ENCODE measurements around the gene PSG7.
"Not testable (repeated sequence)": the region's sequence is repeated elsewhere in the genome, so short reads cannot be mapped to it uniquely, and the experiment has no call there.

Gene PSG7

DNA sequence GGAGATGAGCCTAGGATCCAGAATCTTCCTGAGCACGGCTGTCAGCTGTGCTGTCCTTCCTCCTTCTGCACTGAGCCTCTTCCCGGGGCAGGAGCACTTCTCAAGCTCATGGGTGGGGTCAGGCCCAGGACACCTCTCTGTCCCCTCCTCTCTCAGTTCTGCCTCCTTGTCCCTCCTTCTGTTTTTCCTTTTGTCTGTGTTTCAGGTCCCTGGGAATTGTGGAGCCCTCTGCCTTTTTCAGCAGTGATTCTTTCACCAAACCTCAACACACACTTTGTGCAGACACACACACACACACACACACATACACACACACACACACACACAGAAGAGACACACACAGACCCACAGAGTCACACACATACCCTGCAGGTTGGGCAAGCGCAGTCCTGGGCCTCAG, at the start of gene PSG7:
TSS of gene PSG7 (minus strand) at position 101 of the 400 bp plus-strand sequence. CDS start 131 bp downstream, outside the sequence.
- H3K27ac ChIP-seq, result not testable (repeated sequence)

DNA sequence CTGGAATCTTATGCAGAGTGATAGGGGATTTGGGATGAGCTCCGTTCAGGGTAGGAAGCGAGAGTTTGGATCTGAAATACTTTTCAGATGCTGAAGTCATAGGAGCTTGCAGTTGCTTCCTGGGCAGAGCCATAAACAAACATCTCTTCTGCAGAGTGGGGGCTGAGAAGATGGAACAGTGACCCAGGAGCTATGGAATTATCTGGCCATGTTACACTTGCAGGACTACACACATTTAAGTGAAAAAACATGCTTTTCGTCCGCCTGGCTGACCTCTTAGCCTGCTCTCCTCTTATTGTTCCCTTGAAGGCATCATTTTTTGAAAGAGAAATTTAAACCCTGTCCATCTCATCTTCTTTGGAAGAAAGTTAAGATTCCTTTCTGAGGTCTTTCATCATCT, 48.6 kb upstream of the PSG7 start:
- H3K27ac ChIP-seq, result no peak overlapping the region
- TF ChIP-seq, protein P1, sequence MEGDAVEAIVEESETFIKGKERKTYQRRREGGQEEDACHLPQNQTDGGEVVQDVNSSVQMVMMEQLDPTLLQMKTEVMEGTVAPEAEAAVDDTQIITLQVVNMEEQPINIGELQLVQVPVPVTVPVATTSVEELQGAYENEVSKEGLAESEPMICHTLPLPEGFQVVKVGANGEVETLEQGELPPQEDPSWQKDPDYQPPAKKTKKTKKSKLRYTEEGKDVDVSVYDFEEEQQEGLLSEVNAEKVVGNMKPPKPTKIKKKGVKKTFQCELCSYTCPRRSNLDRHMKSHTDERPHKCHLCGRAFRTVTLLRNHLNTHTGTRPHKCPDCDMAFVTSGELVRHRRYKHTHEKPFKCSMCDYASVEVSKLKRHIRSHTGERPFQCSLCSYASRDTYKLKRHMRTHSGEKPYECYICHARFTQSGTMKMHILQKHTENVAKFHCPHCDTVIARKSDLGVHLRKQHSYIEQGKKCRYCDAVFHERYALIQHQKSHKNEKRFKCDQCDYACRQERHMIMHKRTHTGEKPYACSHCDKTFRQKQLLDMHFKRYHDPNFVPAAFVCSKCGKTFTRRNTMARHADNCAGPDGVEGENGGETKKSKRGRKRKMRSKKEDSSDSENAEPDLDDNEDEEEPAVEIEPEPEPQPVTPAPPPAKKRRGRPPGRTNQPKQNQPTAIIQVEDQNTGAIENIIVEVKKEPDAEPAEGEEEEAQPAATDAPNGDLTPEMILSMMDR (conservative IDR thresholded peaks at IDR 0.05), result no peak
- TF ChIP-seq ZFX (IDR thresholded peaks at IDR 0.05), result no peak

DNA sequence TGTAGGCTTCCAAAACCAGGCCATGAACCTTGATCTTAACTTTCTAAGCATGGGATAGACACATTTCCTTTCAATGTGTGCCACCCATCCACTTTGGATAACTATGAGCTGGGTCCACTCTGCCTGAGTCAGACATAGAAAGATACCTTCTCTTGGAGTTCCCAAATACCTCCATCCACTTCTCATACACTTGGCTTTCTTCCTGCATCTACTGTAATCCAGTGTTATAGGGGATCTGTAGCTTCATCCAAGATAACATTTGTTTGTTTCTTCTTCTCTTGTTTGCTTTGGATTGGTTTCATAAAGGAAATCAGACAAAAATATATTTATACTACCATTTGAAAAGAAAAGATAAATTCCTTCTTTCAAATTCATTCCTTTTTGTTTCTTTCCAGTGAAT, 45.1 kb upstream of the PSG7 start:
- not testable (repeated sequence) for H3K27ac ChIP-seq

DNA sequence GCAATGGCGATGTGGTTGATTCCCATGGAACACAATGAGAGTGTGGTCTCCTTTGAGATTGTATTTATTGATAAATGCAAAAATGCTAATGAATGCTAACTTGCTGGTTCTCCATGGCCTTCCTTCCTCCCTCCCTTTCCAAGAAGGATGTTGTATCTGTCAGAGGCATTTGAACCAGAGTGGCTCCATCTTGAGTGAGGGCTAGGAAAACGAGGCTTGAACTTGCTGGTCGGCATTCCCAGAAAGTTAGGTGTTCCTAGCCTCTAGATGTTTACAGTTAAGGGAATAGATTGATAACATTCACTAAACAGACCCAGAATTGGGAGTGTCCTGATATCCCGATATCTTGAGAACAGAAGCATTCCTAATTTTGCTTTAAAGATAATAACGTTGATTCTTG, 34.4 kb upstream of the PSG7 start:
- H3K27ac ChIP-seq, result not testable (repeated sequence)

DNA sequence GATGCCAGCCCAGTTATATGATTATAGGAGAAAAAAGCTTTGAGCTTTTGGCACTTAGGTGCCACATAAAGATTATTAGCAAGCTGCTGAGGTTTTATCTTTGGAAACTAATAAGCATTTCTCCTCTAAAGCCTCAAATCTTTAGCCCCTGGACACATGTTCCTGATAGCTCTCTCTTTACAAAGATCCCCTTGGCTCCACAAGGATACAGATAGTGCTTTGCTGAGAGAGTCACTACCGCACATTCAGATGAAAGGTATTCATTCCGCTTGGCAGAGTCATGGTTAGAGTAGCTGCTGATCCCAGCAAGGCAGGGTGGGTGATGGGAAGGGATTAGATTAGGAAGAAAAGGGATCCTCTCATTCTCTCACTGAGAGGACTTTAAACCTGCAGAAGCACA, 28.2 kb upstream of the PSG7 start:
- TF ChIP-seq, protein P1 (conservative IDR thresholded peaks at IDR 0.05), result no peak
- TF ChIP-seq ZFX (IDR thresholded peaks at IDR 0.05), result no peak
- H3K27ac ChIP-seq, result no peak overlapping the region

DNA sequence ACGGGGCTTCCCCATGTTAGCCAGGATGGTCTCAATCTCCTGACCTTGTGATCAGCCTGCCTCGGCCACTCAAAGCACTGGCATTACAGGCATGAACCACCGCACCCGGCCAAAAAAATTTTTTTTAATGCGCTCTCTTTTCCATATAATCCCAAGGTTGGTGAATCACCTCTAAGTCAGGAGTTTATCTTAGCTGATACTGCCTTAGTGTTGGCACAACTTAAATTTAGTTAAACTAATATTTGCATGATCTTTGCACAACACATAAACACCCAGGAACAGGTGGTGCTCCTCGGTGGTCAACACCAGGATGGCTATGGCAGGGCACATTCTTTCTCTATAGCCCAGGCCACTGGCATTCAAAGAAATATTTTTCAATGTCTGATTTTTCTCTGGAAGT, 24.1 kb upstream of the PSG7 start:
- TF ChIP-seq ZFX (IDR thresholded peaks at IDR 0.05), result no peak
- TF ChIP-seq, protein P1 (conservative IDR thresholded peaks at IDR 0.05), result no peak
- no peak overlapping the region for H3K27ac ChIP-seq

DNA sequence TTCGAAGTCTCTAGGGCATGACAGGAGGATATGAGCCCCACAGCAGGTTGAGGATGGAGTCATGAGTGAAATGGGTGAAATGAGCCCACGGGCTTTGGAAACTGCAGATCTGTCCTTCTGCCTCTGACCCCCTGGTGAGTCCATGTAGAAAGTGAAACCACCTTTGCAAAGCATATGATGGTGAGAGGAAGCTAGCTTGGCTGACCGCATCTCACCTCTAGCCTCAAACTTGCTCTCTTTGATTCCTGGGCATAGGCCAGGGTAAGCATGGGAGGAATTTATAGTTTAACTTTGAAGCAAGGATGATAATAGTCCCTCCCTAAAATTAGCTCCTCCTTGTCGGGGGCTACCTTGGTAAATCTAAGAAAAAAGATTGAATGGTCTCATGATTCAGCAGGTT, 15.1 kb upstream of the PSG7 start:
- H3K27ac ChIP-seq, result not testable (repeated sequence)

DNA sequence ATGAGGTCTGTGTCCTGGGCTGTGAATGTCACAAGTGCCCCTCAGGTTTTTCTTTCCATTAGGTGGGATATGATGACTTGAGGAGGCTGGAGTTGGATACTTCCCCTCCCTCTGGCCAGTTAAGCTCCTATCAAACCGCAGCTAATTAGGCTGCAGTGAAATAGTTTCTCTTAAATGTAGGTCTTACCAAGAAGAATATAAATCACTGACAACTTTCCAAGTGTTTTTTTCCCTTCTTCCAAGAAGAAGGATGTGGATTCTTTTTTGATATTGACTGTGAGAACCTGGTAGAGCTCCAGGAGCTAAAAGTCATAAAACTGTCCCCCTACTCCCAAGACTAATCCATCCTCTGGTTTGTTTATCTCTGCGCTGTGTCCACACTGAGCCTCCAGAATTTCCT, 14.5 kb upstream of the PSG7 start:
- not testable (repeated sequence) for H3K27ac ChIP-seq

DNA sequence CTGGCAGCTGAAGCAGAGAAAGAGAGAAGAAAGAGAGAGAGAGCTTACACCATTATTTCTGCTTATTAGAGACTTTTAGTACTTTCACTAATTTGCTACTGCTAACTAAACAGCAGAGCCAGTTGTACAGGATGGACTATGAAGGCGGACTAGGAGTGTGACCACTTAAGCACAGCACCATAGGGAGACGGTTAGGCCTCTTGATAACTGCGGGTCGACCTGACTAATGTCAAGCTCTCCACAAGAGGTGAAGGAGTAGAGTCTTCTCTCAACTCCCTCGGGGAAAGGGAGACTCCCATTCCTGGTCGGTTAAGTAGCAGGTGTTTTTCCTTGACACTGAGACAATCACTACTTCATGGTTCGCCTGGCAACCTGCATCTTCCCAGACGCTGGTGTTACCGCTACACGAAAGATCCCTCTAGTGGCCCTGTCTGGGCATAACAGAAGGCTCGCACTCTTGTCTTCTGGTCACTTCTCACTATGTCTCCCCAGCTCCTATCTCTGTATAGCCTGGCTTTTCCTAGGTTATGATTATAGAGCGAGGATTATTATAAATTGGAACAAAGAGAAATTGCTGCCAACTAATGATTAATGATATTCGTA, 5.3 kb upstream of the PSG7 start:
- H3K27ac ChIP-seq, result no peak overlapping the region
- TF ChIP-seq ZFX (IDR thresholded peaks at IDR 0.05), result no peak
- TF ChIP-seq, protein P1 (conservative IDR thresholded peaks at IDR 0.05), result peak; percentile 51

DNA sequence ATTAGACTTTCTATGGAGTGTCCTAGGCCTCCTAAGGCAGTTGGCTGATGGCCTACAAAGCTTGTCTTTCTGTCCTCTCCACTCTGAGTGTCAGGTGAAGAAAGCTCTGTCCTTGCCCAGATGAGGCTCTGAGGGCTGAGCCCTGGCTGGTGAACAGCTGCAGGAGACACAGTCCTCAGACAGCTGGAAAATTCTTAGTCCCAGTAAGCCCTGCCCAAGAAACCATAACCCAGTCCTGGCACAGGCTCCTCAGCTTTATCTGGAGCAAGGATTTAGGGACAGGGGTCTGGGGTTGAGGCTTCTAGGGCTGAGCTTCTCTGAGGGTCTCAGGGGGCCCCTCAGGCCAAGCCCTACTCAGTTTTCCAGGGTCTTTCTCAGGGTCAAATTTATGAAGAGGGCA, 2.3 kb downstream of the PSG7 start:
- not testable (repeated sequence) for H3K27ac ChIP-seq

DNA sequence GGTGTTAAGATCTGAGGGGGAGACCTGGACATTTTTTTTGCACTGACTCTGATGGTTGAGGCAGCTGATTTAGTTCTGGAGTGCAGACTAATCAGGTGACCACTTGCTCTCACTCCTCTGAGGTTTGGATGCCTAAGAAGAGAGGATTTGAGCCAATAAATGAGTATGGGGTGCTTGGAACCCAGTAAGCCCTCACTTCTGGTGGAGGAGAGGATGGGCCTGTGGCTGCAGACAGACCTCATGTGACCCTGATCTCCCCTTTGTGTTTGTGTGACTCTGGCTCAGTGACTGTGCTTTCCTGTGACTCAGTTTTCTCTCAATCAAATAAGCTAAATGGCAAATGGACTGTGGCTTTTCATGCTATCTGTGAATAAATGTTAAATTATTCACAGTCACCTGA, 2.8 kb downstream of the PSG7 start:
- not testable (repeated sequence) for H3K27ac ChIP-seq

DNA sequence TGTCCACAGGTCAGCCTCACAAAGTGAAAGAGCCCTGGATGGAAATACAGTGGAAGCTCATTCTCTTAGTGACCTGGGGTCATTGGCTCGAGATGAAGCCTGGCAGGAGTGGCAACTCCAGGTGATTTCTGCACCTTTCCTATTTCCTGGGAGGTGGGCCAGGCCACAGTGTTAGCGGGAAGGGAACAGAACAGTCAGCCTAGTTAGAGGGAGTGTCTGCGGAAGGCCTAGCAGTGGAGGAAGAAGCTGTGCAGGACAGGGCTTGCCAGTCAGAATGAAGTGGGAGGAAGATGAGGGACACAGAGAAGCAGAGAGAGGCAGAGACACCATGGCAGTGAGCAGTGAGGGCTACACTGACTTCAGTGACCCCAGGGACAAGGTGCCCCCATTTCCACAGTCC, 3.6 kb downstream of the PSG7 start:
- not testable (repeated sequence) for H3K27ac ChIP-seq

DNA sequence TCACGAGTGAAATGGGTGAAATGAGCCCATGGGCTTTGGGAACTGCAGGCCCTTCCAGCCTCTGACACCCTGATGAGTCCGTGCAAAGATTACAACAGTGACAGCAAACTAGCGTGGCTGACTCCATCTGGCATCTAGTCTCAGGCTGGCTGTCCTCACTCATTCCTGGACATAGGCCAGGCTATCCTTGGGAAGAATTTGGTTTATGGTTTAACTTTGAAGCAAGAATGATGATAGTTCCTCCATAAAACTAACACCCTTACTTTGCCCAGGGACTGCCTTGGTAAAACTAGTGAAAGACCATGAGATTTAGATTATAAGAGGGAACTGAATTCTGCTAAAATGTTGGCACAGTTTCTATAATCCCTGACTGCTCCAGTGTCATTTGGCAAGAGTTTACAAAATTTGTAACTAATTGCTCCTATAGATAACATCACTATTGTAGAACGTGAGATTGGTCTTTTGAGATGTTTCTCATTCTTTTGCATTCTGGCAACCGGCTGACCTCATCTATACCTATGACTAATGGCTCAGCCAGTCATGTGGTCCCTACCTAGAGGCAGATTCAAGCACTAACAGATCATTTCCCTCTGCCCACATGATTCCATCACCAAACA, 4.4 kb downstream of the PSG7 start:
- H3K27ac ChIP-seq, result not testable (repeated sequence)
